Liver (tissue), 9 donors: Measurements from ENCODE around the gene TSPAN7. TPM values are rescaled to one million over a fixed set of nuclear protein-coding genes. Genes with fewer than 3 reads are reported as not detected.

Source experiments
- DNase-seq: peaks from one replicate; pipeline ENCODE4 v3.0.0-alpha.2; 2017; ENCODE audit warnings: low spot score
- H3K27ac ChIP-seq, 2 donors: one replicate each; pipeline ENCODE4 v1.7.0; 2013; ENCODE audit warnings: inconsistent platforms in 2 of 2, low read length in 2 of 2, control low read depth in 1 of 2, low read depth in 1 of 2, mild to moderate bottlenecking in 1 of 2
- H3K27me3 ChIP-seq, 4 donors: one replicate each; pipeline versions ENCODE4 v1.6.1 to v1.7.0; 2013; ENCODE audit warnings: low read length in 3 of 4, inconsistent platforms in 1 of 4, mild to moderate bottlenecking in 1 of 4, moderate library complexity in 1 of 4; ENCODE audit not compliant: control insufficient read depth in 4 of 4, insufficient read depth in 4 of 4
- H3K36me3 ChIP-seq, 4 donors: one replicate each; pipeline versions ENCODE4 v1.6.1 to v1.7.0; 2013; ENCODE audit warnings: low read length in 3 of 4, mild to moderate bottlenecking in 3 of 4, low read depth in 1 of 4, moderate library complexity in 1 of 4; ENCODE audit not compliant: control insufficient read depth in 4 of 4, insufficient read depth in 3 of 4
- H3K4me1 ChIP-seq, 4 donors: one replicate each; pipeline versions ENCODE4 v1.6.1 to v1.7.0; 2013; ENCODE audit warnings: low read length in 3 of 4, mild to moderate bottlenecking in 3 of 4, moderate library complexity in 1 of 4; ENCODE audit not compliant: control insufficient read depth in 4 of 4, insufficient read depth in 4 of 4
- H3K4me3 ChIP-seq, 3 donors: one replicate each; pipeline versions ENCODE4 v1.6.1 to v1.7.0; 2013; ENCODE audit warnings: low read length in 3 of 3, control low read depth in 1 of 3, low read depth in 1 of 3, mild to moderate bottlenecking in 1 of 3
- H3K9ac ChIP-seq, 2 donors: one replicate each; pipeline ENCODE4 v1.7.0; 2013; ENCODE audit warnings: low read length in 2 of 2, mild to moderate bottlenecking in 2 of 2, moderate library complexity in 2 of 2, control low read depth in 1 of 2, low read depth in 1 of 2
- H3K9me3 ChIP-seq, 4 donors: one replicate each; pipeline versions ENCODE4 v1.6.1 to v1.7.0; 2013; ENCODE audit warnings: low read length in 3 of 4; ENCODE audit not compliant: control insufficient read depth in 4 of 4
- ATF3 ChIP-seq: IDR thresholded peaks from 2 replicates; pipeline ENCODE4 v1.6.1; 2016; ENCODE audit warnings: antibody characterized with exemption
- CTCF ChIP-seq: fragments of 150-350 bp; IDR thresholded peaks from 2 replicates; pipeline ENCODE4 v1.5.1; 2017; ENCODE audit warnings: improper control_type of control experiment, low read depth, low read length; ENCODE audit not compliant: missing input control
- EGR1 ChIP-seq, 2 donors: IDR thresholded peaks; 2 replicates each; pipeline ENCODE4 v1.6.1; 2016 to 2018; ENCODE audit warnings: antibody characterized with exemption in 2 of 2, low read depth in 2 of 2
- FOXA1 ChIP-seq: IDR thresholded peaks from 2 replicates; pipeline ENCODE4 v1.6.1; 2016; ENCODE audit warnings: antibody characterized with exemption
- FOXA2 ChIP-seq: IDR thresholded peaks from 2 replicates; pipeline ENCODE4 v1.6.1; 2016; ENCODE audit warnings: antibody characterized with exemption
- HNF4A ChIP-seq, 2 donors: conservative IDR thresholded peaks; 2 replicates each; pipeline ENCODE4 v1.6.1; 2016; ENCODE audit warnings: antibody characterized with exemption in 2 of 2, mild to moderate bottlenecking in 2 of 2
- HNF4G ChIP-seq: IDR thresholded peaks from 2 replicates; pipeline ENCODE4 v1.6.1; 2016; ENCODE audit warnings: antibody characterized with exemption
- JUND ChIP-seq, 2 donors: IDR thresholded peaks; 2 replicates each; pipeline ENCODE4 v1.6.1; 2016; ENCODE audit warnings: antibody characterized with exemption in 2 of 2
- MAX ChIP-seq: IDR thresholded peaks from 2 replicates; pipeline ENCODE4 v1.6.1; 2016; ENCODE audit warnings: antibody characterized with exemption
- NR2F2 ChIP-seq: IDR thresholded peaks from 2 replicates; pipeline ENCODE4 v1.6.1; 2016; ENCODE audit warnings: antibody characterized with exemption
- RAD21 ChIP-seq, 2 donors: IDR thresholded peaks; 2 replicates each; pipeline ENCODE4 v1.6.1; 2016; ENCODE audit warnings: antibody characterized with exemption in 2 of 2, mild to moderate bottlenecking in 2 of 2
- REST ChIP-seq: IDR thresholded peaks from 2 replicates; pipeline ENCODE4 v1.6.1; 2016; ENCODE audit warnings: antibody characterized with exemption, mild to moderate bottlenecking
- RXRA ChIP-seq, 2 donors: IDR thresholded peaks; 2 replicates each; pipeline ENCODE4 v1.6.1; 2017 to 2018; ENCODE audit warnings: antibody characterized with exemption in 2 of 2, mild to moderate bottlenecking in 1 of 2
- SP1 ChIP-seq: IDR thresholded peaks from 2 replicates; pipeline ENCODE4 v1.6.1; 2018; ENCODE audit warnings: antibody characterized with exemption, mild to moderate bottlenecking
- TAF1 ChIP-seq: conservative IDR thresholded peaks from 2 replicates; pipeline ENCODE4 v1.6.1; 2016; ENCODE audit warnings: antibody characterized with exemption, mild to moderate bottlenecking
- YY1 ChIP-seq: IDR thresholded peaks from 2 replicates; pipeline ENCODE4 v1.6.1; 2016; ENCODE audit warnings: antibody characterized with exemption, mild to moderate bottlenecking
- ZBTB33 ChIP-seq: IDR thresholded peaks from 2 replicates; pipeline ENCODE4 v1.6.1; 2016; ENCODE audit warnings: antibody characterized with exemption
- WGBS: extraction: QIAGEN DNeasy Blood & Tissue Kit; methylation state at CpG from one replicate; pipeline ENCODE4 v1.1.7; 2013; 5-methylcytosine and 5-hydroxymethylcytosine counted together
- polyA plus RNA-seq, 2 donors: library from polyadenylated mRNA; stranded (reverse) in 1 of 2; unstranded in 1 of 2; fragments of 200-250 nt in 1 of 2; fragments of >200 nt in 1 of 2; fragmentation: Nextera tagmentation in 1 of 2; extraction: Ambion mirVana in 1 of 2; gene quantifications; one replicate each; pipeline versions ENCODE4 v1.2.1 to v1.2.3, GENCODE V29; 2013 to 2015
- total RNA-seq, 2 donors: library from RNA; depleted of rRNA; stranded (reverse); fragments of >200 nt; gene quantifications; one replicate each; pipeline ENCODE4 v1.2.3, GENCODE V29; 2014
- donor health status: healthy.
- donor health status: healthy.
- donor health status: healthy.
- donor health status: healthy.
- donor health status: healthy.

Gene TSPAN7
- total and polyA plus RNA-seq, 4 donors, result 10.1 to 26.2 (median 17.6) TPM

- 82% methylated on average over 5 of the region's 5 CpGs for WGBS
- no peaks in the 10 kb centered on the region for H3K9me3 ChIP-seq
- no peak for TF ChIP-seq JUND (IDR thresholded peaks at IDR 0.05)
- no peak for TF ChIP-seq HNF4A (conservative IDR thresholded peaks at IDR 0.05)
- no peak for TF ChIP-seq RXRA (IDR thresholded peaks at IDR 0.05)
- TF ChIP-seq MAX, result no peak
- no peak for TF ChIP-seq TAF1
- TF ChIP-seq YY1, result no peak
- TF ChIP-seq FOXA1, result no peak
- no peak for TF ChIP-seq RAD21 (IDR thresholded peaks at IDR 0.05)
- TF ChIP-seq EGR1 (IDR thresholded peaks at IDR 0.05; ENCODE audit: low read depth in 2 of 2), result no peak
- no peak for TF ChIP-seq HNF4G
- no peak for TF ChIP-seq FOXA2
- no peak for TF ChIP-seq ATF3
- no peak for TF ChIP-seq SP1
- no peak for TF ChIP-seq ZBTB33
- no peaks in the 10 kb centered on the region for H3K36me3 ChIP-seq
- H3K27ac ChIP-seq, result no peak overlapping the region
- no peaks in the 10 kb centered on the region for H3K27me3 ChIP-seq
- no peak overlapping the region for H3K4me3 ChIP-seq
- H3K4me1 ChIP-seq, result no peaks in the 10 kb centered on the region
- DNase-seq, result no peak
- no peak overlapping the region for H3K9ac ChIP-seq
These were observed 48.1 kb upstream of the TSPAN7 start for GRCh38 chrX:38513112-38513742.

GRCh38 chrX:38514016-38514854, 47.1 kb upstream of the TSPAN7 start:
- DNase-seq, result no peak
- TF ChIP-seq ATF3, result no peak
- no peak for TF ChIP-seq TAF1
- TF ChIP-seq RAD21 (IDR thresholded peaks at IDR 0.05), result no peak
- no peak for TF ChIP-seq MAX
- TF ChIP-seq NR2F2, result no peak
- TF ChIP-seq YY1, result no peak
- TF ChIP-seq EGR1 (IDR thresholded peaks at IDR 0.05; ENCODE audit: low read depth in 2 of 2), result no peak
- H3K27ac ChIP-seq, result no peak overlapping the region
- no peaks in the 10 kb centered on the region for H3K4me1 ChIP-seq
- H3K9me3 ChIP-seq, result no peaks in the 10 kb centered on the region
- H3K4me3 ChIP-seq, result no peak overlapping the region
- no peak overlapping the region for H3K9ac ChIP-seq
- no peaks in the 10 kb centered on the region for H3K27me3 ChIP-seq
- H3K36me3 ChIP-seq, result no peaks in the 10 kb centered on the region

GRCh38 chrX:38515291-38515690, 46.1 kb upstream of the TSPAN7 start:
- Histone ChIP-seq H3K27me3 (no peaks in the 10 kb centered on the region), H3K9me3 (no peaks in the 10 kb centered on the region), H3K9ac (no peak overlapping the region), H3K4me1 (no peaks in the 10 kb centered on the region), H3K27ac (no peak overlapping the region), H3K4me3 (no peak overlapping the region), H3K36me3 (no peaks in the 10 kb centered on the region)
- 95% methylated on average over 1 of the region's 1 CpG for WGBS
- DNase-seq, result no peak
- no peak for TF ChIP-seq JUND (IDR thresholded peaks at IDR 0.05)
- TF ChIP-seq FOXA1, result no peak
- no peak for TF ChIP-seq CTCF
- TF ChIP-seq RAD21 (IDR thresholded peaks at IDR 0.05), result no peak
- no peak for TF ChIP-seq YY1
- TF ChIP-seq NR2F2, result no peak
- TF ChIP-seq TAF1, result no peak
- no peak for TF ChIP-seq FOXA2
- no peak for TF ChIP-seq HNF4A (conservative IDR thresholded peaks at IDR 0.05)
- no peak for TF ChIP-seq ATF3
- no peak for TF ChIP-seq SP1
- TF ChIP-seq REST, result no peak
